ENCODE measurements around the gene SP2. TPM values are rescaled to one million over a fixed set of nuclear protein-coding genes. Genes with fewer than 3 reads are reported as not detected.

Gene SP2
- total and polyA plus RNA-seq, 4 experiments from 2014 or later = 3.0 to 39.9 (median 28.4) TPM

GRCh38 chr17:47953909-47954308 lies 57.9 kb downstream of the SP2 start:
- Mint-ChIP-seq H3K36me3 (peaks cover 4% of the 10 kb centered on the region in 2 donors), H3K4me1 (peaks cover 10 to 13% (median 12%) of the 10 kb centered on the region in 4 donors), H3K9me3 (no peaks in the 10 kb centered on the region), H3K4me3 (no peak overlapping the region), H3K27ac (no peak overlapping the region), H3K27me3 (no peaks in the 10 kb centered on the region)
- Histone ChIP-seq H3K9me3 (ENCODE audit: control insufficient read depth in 1 of 2, low read length in 2 of 2) (no peaks in the 10 kb centered on the region), H3K27me3 (ENCODE audit: insufficient read depth, low read length) (no peaks in the 10 kb centered on the region), H3K27ac (ENCODE audit: low read depth, low read length) (no peak overlapping the region), H3K36me3 (ENCODE audit: insufficient read depth, low read length) (no peaks in the 10 kb centered on the region), H3K4me1 (ENCODE audit: insufficient read depth, low read length) (peaks cover 16% of the 10 kb centered on the region), H3K4me3 (ENCODE audit: low read length in 2 of 2) (no peak overlapping the region)
- no peak for DNase-seq
- CTCF ChIA-PET (ENCODE audit: partially characterized antibody) = interaction anchor here (1.7 to 2.5 kb wide), 2 partner anchors 11 to 16 kb away, joined by 4 to 18 read pairs; partner anchors contain the start of gene CDK5RAP3
- intact Hi-C loops (cut with micrococcal nuclease) = no loop called here
- POLR2A ChIA-PET (ENCODE audit: partially characterized antibody) = no interaction called here

- ChIA-PET POLR2A (ENCODE audit: partially characterized antibody) (interaction anchor here (1.5 kb wide), 1 partner anchor 14 kb away, joined by 3 read pairs; the partner anchor contains the start of gene PNPO), CTCF (ENCODE audit: partially characterized antibody) (interaction anchor here (1.2 to 2.5 kb wide), 8 partner anchors 8 to 24 kb away, joined by 3 to 18 read pairs (median 5); partner anchors contain the start of gene CDK5RAP3)
- no peak for DNase-seq
- Histone ChIP-seq H3K4me3 (ENCODE audit: low read length in 2 of 2) (no peak overlapping the region), H3K27ac (ENCODE audit: low read depth, low read length) (no peak overlapping the region), H3K36me3 (ENCODE audit: insufficient read depth, low read length) (no peaks in the 10 kb centered on the region), H3K4me1 (ENCODE audit: insufficient read depth, low read length) (no peaks in the 10 kb centered on the region), H3K27me3 (ENCODE audit: insufficient read depth, low read length) (no peaks in the 10 kb centered on the region), H3K9me3 (ENCODE audit: control insufficient read depth in 1 of 2, low read length in 2 of 2) (no peaks in the 10 kb centered on the region)
- Mint-ChIP-seq H3K4me3 (no peak overlapping the region), H3K27me3 (no peaks in the 10 kb centered on the region), H3K36me3 (peaks cover 0 to 4% of the 10 kb centered on the region in 2 donors), H3K9me3 (no peaks in the 10 kb centered on the region), H3K27ac (no peak overlapping the region), H3K4me1 (no peaks in the 10 kb centered on the region)
- intact Hi-C loops (cut with micrococcal nuclease) = no loop called here
These were observed 59.7 kb downstream of the SP2 start for GRCh38 chr17:47955497-47956461.

GRCh38 chr17:47956791-47957590 lies 61.0 kb downstream of the SP2 start:
- DNase-seq = no peak
- CTCF ChIA-PET (ENCODE audit: partially characterized antibody) = interaction anchor here (0.8 to 2.1 kb wide), 4 partner anchors 9 to 114 kb away, joined by 3 to 16 read pairs (median 8); partner anchors contain the start of gene CDK5RAP3
- Histone ChIP-seq H3K36me3 (ENCODE audit: insufficient read depth, low read length) (no peaks in the 10 kb centered on the region), H3K27me3 (ENCODE audit: insufficient read depth, low read length) (no peaks in the 10 kb centered on the region), H3K9me3 (ENCODE audit: control insufficient read depth in 1 of 2, low read length in 2 of 2) (no peaks in the 10 kb centered on the region), H3K4me3 (ENCODE audit: low read length in 2 of 2) (no peak overlapping the region), H3K4me1 (ENCODE audit: insufficient read depth, low read length) (no peaks in the 10 kb centered on the region), H3K27ac (ENCODE audit: low read depth, low read length) (no peak overlapping the region)
- Mint-ChIP-seq H3K27ac (peak overlapping the region in 1 of 7 donors; percentile 68), H3K4me3 (no peak overlapping the region), H3K36me3 (peaks cover 0 to 4% of the 10 kb centered on the region in 2 donors), H3K4me1 (no peaks in the 10 kb centered on the region), H3K9me3 (no peaks in the 10 kb centered on the region), H3K27me3 (no peaks in the 10 kb centered on the region)
- intact Hi-C loops (cut with micrococcal nuclease) = no loop called here
- POLR2A ChIA-PET (ENCODE audit: partially characterized antibody) = interaction anchor here (1.5 to 2.4 kb wide), 2 partner anchors 14 to 15 kb away, joined by 3 to 7 read pairs; partner anchors contain the start of genes CDK5RAP3 and PNPO

- intact Hi-C loops (cut with micrococcal nuclease) = no loop called here
- H3K9me3 Mint-ChIP-seq = no peaks in the 10 kb centered on the region
- CTCF ChIA-PET (ENCODE audit: partially characterized antibody) = interaction anchor here (0.8 to 2.2 kb wide), 5 partner anchors 10 to 115 kb away, joined by 3 to 16 read pairs (median 8); partner anchors contain the start of gene CDK5RAP3
- POLR2A ChIA-PET (ENCODE audit: partially characterized antibody) = interaction anchor here (1.5 to 2.4 kb wide), 2 partner anchors 13 to 16 kb away, joined by 3 to 7 read pairs; partner anchors contain the start of genes CDK5RAP3 and PNPO
- H3K27me3 Mint-ChIP-seq = no peaks in the 10 kb centered on the region
- Histone ChIP-seq H3K9me3 (ENCODE audit: control insufficient read depth in 1 of 2, low read length in 2 of 2) (no peaks in the 10 kb centered on the region), H3K27me3 (ENCODE audit: insufficient read depth, low read length) (no peaks in the 10 kb centered on the region), H3K27ac (ENCODE audit: low read depth, low read length) (no peak within 1 kb of the TSS), H3K36me3 (ENCODE audit: insufficient read depth, low read length) (no peaks in the 10 kb centered on the region), H3K4me3 (ENCODE audit: low read length in 2 of 2) (no peak within 1 kb of the TSS), H3K4me1 (ENCODE audit: insufficient read depth, low read length) (no peaks in the 10 kb centered on the region)
- no peaks in the 10 kb centered on the region for H3K4me1 Mint-ChIP-seq
- peaks cover 0 to 4% of the 10 kb centered on the region in 2 donors for H3K36me3 Mint-ChIP-seq
- no peak for DNase-seq
- H3K4me3 Mint-ChIP-seq = no peak within 1 kb of the TSS
- peak within 1 kb of the TSS in 1 of 7 donors; percentile 17 for H3K27ac Mint-ChIP-seq
These were observed 61.8 kb downstream of the SP2 start, which contains the start of gene PRR15L for GRCh38 chr17:47957591-47958490. Gene PRR15L (minus strand): TSS chr17:47957883. CDS start chr17:47953234, 4,649 bp downstream.

GRCh38 chr17:47959825-47960655 lies 64.0 kb downstream of the SP2 start:
- intact Hi-C loops (cut with micrococcal nuclease) = no loop called here
- ChIA-PET CTCF (ENCODE audit: partially characterized antibody) (interaction anchor here (0.9 to 2.5 kb wide), 3 partner anchors 10 to 19 kb away, joined by 3 to 34 read pairs (median 8); partner anchors contain the start of gene CDK5RAP3), POLR2A (ENCODE audit: partially characterized antibody) (interaction anchor here (1.2 kb wide), 1 partner anchor 10 kb away, joined by 4 read pairs; no protein-coding TSS in a partner anchor)
- H3K36me3 Mint-ChIP-seq = no peaks in the 10 kb centered on the region
- H3K9me3 Mint-ChIP-seq = peaks cover 0 to 1% (median 0%) of the 10 kb centered on the region in 8 donors
- Histone ChIP-seq H3K27ac (ENCODE audit: low read depth, low read length) (no peak overlapping the region), H3K27me3 (ENCODE audit: insufficient read depth, low read length) (no peaks in the 10 kb centered on the region), H3K9me3 (ENCODE audit: control insufficient read depth in 1 of 2, low read length in 2 of 2) (no peaks in the 10 kb centered on the region), H3K4me3 (ENCODE audit: low read length in 2 of 2) (no peak overlapping the region), H3K4me1 (ENCODE audit: insufficient read depth, low read length) (no peaks in the 10 kb centered on the region), H3K36me3 (ENCODE audit: insufficient read depth, low read length) (no peaks in the 10 kb centered on the region)
- no peaks in the 10 kb centered on the region for H3K4me1 Mint-ChIP-seq
- H3K27me3 Mint-ChIP-seq = no peaks in the 10 kb centered on the region
- DNase-seq = no peak
- no peak overlapping the region for H3K4me3 Mint-ChIP-seq
- H3K27ac Mint-ChIP-seq = no peak overlapping the region

Data from CD4-positive, alpha-beta memory T cell (primary cell).